Measurements from ENCODE around the gene DCK. TPM values are rescaled to one million over a fixed set of nuclear protein-coding genes. Genes with fewer than 3 reads are reported as not detected.

Gene DCK
- total and polyA plus RNA-seq, 2 experiments from 2014 or later: 16.9 to 25.1 TPM

GRCh38 chr4:70994069-70994366 lies 569 bp downstream of the DCK start (continued):
- TF ChIP-seq ZNF462 (CRISPR knock-in tag; IDR thresholded peaks at IDR 0.05) (no peak), EZH2 (IDR thresholded peaks at IDR 0.05; ENCODE audit: low read depth, unreplicated experiment) (no peak), CREB1 (CRISPR knock-in tag; IDR thresholded peaks at IDR 0.05; ENCODE audit: low read depth) (no peak), JUNB (IDR thresholded peaks at IDR 0.05; ENCODE audit: unreplicated experiment) (no peak)
- TF ChIP-seq, protein P1, sequence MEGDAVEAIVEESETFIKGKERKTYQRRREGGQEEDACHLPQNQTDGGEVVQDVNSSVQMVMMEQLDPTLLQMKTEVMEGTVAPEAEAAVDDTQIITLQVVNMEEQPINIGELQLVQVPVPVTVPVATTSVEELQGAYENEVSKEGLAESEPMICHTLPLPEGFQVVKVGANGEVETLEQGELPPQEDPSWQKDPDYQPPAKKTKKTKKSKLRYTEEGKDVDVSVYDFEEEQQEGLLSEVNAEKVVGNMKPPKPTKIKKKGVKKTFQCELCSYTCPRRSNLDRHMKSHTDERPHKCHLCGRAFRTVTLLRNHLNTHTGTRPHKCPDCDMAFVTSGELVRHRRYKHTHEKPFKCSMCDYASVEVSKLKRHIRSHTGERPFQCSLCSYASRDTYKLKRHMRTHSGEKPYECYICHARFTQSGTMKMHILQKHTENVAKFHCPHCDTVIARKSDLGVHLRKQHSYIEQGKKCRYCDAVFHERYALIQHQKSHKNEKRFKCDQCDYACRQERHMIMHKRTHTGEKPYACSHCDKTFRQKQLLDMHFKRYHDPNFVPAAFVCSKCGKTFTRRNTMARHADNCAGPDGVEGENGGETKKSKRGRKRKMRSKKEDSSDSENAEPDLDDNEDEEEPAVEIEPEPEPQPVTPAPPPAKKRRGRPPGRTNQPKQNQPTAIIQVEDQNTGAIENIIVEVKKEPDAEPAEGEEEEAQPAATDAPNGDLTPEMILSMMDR (conservative IDR thresholded peaks at IDR 0.05; ENCODE audit: low read depth in 2 of 2): no peak
- TF ChIP-seq, protein P2, sequence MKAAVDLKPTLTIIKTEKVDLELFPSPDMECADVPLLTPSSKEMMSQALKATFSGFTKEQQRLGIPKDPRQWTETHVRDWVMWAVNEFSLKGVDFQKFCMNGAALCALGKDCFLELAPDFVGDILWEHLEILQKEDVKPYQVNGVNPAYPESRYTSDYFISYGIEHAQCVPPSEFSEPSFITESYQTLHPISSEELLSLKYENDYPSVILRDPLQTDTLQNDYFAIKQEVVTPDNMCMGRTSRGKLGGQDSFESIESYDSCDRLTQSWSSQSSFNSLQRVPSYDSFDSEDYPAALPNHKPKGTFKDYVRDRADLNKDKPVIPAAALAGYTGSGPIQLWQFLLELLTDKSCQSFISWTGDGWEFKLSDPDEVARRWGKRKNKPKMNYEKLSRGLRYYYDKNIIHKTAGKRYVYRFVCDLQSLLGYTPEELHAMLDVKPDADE (IDR thresholded peaks at IDR 0.05): no peak
